HG02571 (cell line): ENCODE measurements around the gene PPARA.

Source experiments
- ATAC-seq: cut with Tn5 transposase; IDR thresholded peaks from one replicate; pipeline ENCODE4 v1.9.1; 2021; ENCODE audit warnings: mild to moderate bottlenecking, moderate library complexity; ENCODE audit not compliant: unreplicated experiment

PPARA gene

DNA sequence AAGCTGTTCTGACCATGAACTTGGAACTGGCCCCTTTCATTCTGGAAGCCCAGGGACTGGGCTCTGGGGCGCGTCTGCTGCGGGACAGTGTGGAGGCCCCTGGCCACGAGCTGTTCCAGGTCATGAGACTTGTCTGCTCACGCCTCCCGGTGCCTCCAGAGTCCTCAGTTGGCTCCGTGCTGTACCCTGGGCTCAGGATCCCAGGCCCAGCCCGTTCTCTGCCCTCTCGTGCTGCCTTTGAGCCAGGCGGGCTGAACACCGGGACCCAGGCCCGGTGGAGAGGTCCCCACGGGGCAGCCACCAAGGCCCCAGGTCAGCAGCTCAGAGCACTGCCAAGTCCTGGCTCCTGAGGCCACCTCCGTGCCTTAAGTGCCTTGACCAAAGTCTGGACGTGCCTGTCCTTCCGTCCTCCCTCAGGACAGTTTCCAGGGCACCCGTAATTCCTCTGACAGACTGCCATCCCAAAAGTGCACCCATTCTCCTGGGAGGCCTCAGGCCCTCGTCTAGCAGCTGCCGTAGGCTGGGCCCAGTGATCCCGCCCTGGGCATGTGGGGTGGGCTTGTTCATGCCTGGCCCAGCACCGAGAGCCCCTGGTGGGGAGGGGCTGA is 36.3 kb upstream of the PPARA start:
- ATAC-seq: no peak

DNA sequence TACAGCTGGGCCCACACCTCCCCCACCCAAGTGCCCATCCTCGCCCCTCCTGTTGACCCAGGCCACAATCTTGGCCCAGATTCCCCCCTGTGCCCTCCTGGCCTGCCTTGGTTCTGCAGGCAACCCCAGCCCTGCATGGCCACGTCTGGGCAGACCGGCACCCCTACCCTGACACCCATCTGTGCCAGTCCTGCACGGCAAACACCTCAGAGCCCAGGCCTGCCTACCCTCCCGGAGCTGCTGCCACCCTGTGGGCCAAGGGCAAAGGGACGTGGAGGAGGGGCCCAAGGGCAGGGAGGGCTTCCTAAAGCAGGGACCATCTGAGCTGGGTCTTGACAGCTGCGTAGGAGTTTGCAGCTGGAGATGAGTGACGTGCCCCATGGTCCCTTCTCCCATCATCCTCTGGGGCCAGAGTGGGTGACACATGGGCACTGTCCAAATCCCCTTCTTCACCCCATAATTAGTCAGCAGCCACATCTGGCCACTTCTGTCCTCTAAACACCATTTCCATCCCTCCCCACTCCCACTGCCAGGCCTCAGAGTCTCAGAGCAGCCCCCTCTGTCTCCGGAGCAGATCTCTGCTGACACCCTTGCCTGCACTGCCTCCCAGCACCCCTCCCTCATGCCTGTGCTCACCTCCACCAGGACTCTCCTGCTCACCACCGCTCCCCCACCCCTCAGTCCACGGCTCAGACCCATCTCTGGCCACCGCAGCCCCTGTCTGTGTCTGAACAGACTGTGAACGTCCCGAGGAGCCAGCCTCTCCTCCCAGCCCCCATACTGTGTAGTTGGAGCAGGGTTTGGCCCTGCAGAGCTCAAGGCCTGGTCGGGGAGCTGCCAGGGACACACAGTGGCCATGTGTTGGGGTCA is 35.6 kb upstream of the PPARA start:
- ATAC-seq: no peak

DNA sequence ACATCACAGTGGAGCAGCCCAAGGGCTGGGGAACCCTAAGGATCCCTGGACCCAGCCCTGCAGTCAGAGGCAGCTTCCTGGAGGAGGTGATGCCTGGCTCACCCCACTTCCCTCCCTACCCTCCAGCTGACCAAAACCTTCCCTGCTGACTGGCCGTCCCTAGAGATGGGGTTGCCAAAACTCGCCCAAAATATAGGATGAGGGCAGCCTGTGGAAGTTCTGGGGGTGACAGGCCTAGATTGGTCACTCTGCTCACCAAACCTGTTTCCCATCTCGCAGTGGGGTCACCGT is 35.0 kb upstream of the PPARA start:
- no peak for ATAC-seq

DNA sequence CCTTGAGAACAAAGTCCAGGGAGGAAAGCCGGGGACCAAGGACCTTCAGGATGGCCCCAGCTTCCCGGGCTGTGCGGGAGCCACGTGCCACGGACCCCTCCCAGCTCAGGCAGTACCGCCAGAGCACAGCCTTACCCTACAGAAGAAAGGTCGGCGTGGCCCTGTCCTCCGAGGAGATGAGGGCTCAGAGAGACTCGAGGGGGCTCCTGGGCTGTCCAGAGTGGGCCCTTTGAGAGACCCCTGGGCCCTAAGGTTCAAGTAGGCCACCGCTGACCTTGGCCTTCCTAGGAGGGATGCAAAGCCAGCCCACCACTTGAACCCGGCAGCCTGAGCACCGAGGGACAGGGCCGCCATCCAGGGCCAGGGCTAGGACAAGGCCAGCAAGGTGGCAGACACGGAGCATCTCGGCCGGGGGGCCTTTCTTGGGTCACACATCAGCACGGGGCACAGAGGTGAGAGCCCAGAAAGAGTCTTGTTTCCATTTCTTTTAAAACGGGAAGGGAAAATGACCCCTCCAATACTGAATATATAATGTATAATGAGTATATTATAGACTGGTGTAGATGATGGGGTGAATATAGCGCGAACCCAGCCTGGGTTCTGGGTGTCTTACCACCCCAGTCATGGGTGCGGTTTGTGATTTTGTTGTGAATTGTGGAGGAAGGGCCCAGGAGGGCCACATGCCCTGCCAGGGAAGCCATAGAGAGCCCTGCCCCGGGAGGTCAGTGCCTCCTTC is 34.4 kb upstream of the PPARA start:
- no peak for ATAC-seq

DNA sequence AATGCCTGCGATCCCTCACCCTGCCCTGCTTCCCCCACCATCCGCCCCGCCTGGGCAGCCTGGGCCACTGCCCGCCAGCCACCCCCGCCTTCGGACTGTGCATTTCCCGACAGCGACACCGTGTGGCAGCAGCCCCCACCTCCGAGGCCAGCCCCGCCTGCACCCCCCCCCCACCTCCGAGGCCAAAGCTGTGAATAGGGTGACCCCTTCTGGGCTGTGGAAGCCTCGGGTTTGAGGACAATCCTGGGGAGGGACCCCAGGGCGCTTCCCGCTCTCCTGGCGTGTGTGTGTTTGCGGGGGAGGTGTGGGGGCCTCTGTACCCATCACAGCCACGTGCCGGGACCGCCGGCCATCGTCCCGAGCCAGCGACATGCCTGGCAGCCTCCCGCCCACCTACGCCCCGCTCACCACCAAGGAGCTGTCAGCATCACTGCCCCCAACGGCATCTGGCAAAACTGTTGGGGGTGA is 33.8 kb upstream of the PPARA start:
- peak; percentile 54 for ATAC-seq

DNA sequence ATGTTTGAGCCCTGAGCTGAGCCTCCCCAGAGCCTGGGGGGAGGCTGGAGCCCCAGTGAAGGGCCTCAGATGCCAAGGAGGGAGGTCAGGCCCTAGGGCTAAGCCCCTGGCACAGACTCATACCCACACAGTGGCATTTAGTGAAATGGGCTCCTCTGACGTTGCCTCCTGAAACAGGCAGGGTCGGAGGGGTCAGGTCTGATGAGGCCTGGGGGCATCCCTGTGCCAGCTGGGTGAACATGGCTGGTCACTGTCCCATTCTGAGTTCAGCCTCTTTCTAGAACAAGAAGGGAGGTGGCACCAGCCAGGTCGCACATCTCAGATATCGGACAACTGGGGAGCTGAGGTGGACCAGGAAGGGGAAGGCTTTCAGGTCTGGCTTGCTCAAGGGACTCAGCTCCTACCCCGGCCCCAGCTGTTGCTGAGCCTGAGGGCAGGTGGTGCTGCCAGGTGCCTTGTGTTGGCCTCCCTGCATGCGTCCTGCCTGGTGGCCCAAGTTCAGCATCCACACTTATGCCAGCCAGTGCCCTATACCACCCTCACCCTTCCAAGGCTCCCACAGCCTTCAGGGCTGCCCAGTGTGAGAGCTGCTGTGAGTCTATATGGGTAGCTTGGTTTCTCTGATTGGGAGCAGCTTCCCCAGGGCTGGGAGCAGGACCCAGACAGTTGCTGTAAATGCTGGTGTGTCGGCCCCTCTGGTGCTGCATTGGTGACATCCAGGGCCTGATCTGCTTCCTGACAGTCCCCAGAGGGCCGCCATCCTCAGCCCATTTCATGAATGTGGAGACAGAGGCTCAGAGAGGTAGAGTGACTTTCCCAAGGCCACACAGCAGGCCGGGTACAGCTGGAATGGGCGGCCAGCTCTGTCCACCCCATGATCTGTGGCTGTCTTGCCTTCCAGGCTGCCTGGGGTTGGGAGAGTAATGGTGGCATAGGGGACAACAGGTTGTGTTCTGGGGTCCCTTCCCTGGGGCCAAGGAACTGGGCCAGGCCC is 32.8 kb upstream of the PPARA start:
- no peak for ATAC-seq

DNA sequence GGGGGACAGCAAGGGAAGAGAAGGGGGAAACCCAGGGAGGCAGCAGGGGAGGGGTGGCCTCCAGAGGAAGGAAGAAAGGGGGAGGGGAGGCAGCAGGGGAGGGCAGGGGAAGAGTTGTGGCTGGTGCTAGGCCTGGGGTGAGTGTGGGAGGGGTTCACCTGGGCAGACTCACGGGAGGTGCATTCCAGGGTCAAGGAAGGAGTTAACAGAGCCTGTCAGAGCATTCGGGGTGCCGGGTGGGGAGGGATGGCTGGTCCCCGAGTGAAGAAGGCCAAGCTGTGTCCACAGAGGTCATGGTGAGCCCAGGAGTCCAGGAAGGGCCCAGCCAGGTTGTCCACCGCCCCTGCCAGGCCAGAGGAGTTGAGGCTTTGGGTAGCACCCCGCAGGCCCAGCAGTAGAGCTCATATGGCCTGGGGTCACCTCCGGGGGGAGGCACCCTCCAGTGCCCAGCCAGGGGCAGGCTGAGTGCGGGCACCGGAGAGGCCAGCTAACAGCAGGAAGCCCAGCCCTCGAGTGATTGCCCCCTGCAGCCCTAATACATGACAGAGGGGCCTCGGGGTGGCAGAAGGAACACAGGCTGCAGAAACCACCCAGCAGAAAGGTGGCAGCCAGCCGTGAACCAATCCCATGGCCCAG is 31.1 kb upstream of the PPARA start:
- ATAC-seq: no peak

DNA sequence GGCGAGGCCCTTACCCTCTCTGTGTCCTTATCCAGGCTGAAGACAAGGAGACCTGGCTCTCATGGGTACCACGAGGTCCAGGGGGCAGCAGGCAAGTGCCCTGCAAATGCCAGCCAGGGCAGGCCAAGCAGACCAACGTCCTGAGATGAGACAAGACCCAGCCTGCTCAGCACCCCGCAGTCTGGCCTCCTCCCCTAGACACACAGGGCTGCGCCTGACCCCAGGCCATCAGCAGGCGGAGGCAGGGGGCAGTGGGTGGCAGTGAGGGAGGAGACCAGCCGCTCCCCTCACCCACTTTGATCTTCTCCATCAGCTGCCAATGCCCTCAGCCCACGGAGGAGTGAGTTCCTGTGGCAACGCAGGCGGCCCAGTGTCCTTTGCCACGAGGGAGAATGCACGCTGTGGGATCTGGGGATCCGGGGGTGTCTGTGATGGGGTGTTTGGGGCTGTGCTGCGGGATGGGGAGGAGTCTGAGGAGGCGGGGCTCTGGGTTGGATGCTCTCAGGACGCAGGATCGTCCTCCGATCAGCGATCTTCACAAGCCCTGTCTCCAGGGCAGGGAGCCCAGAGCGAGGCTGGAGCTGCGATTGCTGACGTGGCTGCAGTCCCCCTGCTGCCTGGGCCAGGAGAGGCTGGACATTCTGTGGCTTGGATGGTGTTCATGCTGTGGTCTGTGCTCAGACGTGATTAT is 30.5 kb upstream of the PPARA start:
- no peak for ATAC-seq

DNA sequence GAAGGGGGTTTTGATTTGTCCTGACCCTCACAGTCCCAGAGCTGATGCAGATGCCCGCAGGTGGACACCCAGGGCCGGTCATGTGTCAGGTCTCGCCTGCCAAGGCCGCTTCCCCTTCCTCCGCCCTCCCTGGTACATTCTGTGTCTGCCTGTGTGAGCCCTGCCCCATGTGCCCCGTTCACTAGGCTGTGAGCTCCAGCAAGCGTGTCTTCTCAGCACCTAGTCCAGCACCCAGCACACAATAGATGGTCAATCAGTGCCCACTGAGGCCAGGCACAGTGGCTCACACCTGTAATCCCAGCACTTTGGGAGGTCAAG is 29.9 kb upstream of the PPARA start:
- ATAC-seq: no peak

DNA sequence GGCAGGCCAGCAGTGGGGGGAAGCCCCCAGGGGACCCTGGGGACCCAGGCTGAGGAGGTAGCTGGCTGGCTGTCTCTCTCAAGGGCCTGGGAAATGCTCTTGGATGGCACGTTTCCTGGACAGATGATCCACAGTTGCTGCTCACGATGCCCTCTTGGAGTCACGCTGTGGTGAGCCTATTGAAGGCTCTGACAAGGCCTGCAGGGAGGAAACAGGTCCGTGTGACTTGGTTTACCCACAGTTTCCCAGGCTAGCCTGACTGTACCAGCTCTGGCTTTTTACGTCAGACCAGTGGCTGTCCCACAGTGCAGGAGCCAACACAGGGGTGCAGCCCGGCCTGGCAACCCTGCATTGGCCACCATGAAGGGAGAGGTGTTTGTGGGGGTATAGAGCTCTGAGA is 29.2 kb upstream of the PPARA start:
- ATAC-seq: no peak

DNA sequence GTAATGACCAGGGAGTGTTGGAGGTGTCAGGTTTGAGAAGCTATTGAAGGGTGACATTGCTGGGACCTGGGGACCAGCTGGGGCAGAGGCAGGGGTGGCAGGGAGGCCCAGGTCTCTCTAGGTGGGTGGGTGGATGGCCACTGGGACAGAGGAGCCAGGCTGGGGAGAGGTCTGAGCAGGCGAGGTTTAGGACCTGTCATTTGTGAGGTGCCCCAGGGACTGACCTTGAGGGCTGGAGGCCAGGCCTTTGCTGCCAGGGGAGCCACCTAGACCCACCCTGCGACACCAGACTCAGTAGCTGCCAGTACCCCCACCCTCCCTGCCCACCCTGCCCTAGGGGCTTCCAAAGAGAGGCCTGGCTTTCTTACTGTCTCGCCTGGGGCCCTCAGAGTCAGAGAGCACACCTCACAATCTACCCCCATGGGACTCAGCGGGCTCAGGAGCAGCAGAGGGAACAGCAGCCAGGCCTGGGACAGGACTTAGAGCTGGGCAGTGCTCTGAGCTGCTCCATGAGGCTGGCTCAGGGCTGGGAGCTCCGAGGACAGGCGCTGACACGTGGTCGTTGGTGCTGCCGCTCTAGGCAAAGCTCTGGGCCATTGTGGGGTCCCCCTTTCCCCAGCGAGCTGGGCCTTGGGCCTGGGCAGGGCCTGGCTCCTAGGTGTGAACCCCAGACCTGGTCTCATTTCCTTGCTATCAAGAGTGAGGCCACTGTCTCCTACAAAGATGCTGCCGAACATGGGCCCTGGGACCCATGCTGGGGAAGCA is 28.6 kb upstream of the PPARA start:
- ATAC-seq: no peak

DNA sequence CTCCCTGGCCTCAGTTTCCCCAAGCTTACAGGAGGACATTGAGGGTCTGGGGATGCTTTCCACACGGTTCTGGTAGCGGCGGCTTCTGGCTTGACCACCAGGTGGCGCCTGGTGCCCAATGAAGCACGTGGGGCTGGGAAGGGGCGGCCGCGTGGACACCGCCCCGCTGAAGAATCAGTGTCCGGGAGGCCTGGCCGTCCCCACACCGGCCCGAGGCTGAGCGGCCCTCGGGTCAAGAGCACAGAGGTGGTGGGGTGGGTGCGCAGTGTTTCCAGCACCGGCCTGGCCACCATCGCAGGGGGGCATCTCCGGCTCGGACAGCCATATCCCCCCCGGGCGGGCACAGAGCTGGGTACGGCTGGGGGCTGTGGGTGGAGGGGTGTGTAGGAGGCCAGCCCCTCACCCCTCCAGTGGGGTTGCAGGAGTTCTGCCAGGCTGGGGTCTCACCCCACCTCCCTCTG is 27.8 kb upstream of the PPARA start:
- no peak for ATAC-seq

DNA sequence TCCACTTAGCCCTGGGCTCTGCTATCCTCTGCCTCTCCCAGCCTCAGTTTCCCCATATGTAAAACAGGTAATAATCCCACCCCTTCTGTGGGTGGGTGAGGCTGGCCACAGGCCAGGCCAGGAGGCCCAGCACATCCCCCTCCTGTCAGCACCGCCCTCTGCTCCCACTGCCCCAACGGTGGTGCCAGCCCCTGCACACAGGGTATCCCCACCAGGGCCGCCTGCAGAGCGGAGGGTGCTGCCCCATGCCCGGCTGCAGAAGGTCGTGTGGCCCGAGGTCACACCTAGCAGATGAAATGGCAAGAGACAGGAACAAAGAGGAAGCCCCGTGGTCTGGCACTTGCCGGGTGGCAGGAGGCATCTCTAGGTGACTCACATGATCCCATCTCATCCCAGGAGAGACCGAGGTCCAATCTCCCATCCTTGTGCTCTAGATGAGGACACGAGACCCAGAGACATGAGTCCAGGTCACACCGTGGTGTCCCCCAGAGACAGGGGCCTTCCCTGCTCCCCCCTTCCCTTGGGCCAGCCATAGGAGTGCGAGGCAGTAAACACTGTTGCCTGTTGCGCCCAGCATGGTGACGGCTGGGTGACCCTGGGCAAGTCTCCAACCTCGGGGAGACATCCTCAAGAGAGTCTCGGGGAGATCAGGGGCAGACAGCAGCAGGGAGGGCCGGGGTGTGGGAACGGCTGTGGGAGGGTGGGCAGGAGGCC is 27.2 kb upstream of the PPARA start:
- ATAC-seq: no peak

DNA sequence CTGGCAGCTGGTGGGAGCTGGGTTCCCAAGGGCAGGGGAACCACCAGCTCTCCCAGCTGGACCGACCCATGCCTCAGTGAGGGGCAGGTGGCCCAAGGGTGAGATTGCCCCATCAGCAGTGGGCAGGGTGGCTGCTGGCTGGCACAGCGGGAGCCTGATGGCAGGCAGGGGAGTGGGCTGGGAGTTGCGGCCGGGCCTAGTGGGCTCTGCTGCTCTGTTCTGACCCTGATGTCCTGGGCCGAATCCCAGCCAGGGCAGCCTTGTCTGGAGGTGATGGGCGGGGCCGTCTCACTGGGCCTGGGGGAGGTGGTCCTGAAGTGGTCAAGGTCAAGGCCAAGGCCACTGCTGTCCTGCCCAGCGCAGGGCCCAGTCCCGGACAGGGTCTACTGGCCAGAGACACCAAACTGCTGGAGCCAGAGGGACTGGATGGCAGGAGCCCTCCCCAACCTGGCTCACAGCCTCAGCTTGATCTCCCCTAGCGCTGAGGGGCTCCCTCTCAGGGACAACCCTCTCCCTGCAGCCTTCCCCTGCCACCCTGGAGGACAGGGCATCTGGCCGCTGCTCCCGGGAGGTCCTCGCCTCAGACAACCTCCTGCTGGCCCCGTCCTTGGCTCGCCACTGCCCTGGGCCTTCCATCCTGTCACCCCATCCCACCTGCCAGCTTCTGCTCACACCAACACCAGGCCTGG is 26.5 kb upstream of the PPARA start:
- no peak for ATAC-seq

DNA sequence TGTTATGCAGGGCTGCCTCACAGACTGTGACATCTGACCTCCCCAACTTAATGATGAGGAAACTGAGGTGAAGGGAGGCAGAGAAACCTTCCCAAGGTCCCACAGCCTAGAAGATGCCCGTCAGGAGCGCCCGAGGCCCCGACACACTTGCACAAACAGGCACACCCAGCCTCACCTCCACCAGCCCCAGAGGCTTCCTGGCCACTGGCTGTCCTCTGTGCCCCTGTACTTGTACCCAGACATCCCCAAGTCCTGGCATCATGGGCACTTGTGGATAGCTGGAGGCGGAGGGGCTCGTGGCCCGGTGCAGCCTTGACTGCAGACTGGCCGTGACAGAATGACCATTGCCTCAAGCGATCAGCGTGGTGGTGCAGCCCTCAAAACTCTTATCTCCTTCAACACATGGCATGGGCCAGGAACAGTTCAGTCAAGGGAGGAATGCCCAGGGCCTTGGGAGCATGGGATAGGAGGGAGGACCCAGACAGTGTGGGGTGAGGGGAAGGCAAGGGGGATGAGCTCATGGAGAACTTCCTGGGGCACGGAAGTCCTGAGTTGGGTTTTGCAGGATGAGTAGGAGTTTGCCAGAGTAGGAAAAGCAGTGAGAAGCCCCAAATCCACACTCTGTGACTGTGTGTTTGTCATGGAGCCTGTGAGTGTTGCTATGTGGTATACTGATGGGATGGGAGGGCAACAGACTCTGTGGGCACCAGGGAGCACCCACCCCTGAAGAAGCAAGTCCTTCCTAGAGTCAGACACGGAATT is 25.8 kb upstream of the PPARA start:
- no peak for ATAC-seq

DNA sequence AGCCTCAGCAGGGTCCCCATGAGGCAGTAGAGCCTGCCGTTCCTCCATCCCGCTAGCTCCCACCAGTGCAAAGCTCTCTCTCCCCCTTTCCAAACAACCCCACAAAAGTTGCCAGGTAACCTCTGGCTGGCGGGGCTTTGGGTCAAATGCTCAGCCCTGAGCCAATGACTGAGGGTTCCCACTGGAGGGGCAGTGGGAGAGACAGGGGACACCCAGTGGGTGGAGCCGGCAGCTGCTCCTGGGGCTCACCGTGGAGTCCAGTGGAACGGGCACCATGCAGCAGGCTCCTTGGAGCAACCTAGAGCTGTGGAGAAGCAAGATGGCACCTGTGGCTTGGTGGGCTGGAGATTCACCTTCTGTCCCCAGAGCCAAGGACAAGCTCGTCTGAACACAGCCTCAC is 25.0 kb upstream of the PPARA start:
- ATAC-seq: no peak
